PC-9 (cell line): ENCODE measurements around the gene SPHKAP.

Experiments used
- EZH2 ChIP-seq: fragments of 200-600 bp; sonication (generic); IDR thresholded peaks from 2 replicates; pipeline ENCODE4 v1.8.0; 2017; ENCODE audit warnings: antibody characterized with exemption, low read depth
- TF ChIP-seq, protein P1 (sequence below): fragments of 200-600 bp; sonication (generic); conservative IDR thresholded peaks from 2 replicates; pipeline ENCODE4 v1.6.1; 2017; ENCODE audit warnings: mixed run types, antibody characterized with exemption, mild to moderate bottlenecking, moderate library complexity

DNA sequence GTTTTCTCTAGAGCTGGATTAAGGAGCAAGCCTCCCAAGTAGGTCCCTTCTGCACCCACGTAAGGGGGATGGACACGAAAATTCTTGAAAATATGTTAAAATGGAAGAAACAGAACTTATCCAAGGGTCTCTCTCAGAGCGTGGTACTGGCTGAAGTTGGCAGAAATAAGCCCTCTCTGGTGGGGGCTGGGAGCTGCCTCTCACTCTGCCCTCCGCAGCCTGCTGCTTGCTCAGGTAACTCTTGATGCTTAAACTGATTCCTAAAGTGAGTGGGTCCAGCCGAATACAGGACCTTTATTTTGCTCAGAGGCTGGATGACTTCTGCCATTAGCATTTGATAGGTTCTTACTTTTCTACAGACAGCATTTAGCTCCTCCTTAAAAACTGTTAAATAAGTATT lies 78.1 kb downstream of the SPHKAP start:
- TF ChIP-seq EZH2: no peak
- TF ChIP-seq, protein P1, sequence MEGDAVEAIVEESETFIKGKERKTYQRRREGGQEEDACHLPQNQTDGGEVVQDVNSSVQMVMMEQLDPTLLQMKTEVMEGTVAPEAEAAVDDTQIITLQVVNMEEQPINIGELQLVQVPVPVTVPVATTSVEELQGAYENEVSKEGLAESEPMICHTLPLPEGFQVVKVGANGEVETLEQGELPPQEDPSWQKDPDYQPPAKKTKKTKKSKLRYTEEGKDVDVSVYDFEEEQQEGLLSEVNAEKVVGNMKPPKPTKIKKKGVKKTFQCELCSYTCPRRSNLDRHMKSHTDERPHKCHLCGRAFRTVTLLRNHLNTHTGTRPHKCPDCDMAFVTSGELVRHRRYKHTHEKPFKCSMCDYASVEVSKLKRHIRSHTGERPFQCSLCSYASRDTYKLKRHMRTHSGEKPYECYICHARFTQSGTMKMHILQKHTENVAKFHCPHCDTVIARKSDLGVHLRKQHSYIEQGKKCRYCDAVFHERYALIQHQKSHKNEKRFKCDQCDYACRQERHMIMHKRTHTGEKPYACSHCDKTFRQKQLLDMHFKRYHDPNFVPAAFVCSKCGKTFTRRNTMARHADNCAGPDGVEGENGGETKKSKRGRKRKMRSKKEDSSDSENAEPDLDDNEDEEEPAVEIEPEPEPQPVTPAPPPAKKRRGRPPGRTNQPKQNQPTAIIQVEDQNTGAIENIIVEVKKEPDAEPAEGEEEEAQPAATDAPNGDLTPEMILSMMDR: no peak
